AG09319 (cell line): Measurements from ENCODE around the gene CBX2.

Source experiments
- DNase-seq: peaks from one replicate; pipeline ENCODE4 v3.0.0-alpha.2; 2010; ENCODE audit warnings: low read depth; ENCODE audit errors: extremely low read depth
- CTCF ChIP-seq: IDR thresholded peaks from 2 replicates; pipeline ENCODE4 v1.5.1; 2011; ENCODE audit warnings: low read depth, mild to moderate bottlenecking, inconsistent platforms, low read length, moderate library complexity

Gene CBX2

GRCh38 chr17:79818026-79818758 is 40.2 kb downstream of the CBX2 start:
- no peak for TF ChIP-seq CTCF
- no peak for DNase-seq

- no peak for TF ChIP-seq CTCF
- DNase-seq = no peak
Measured at GRCh38 chr17:79819085-79819484, 41.1 kb downstream of the CBX2 start.

GRCh38 chr17:79819534-79820276 is 41.8 kb downstream of the CBX2 start:
- no peak for TF ChIP-seq CTCF
- no peak for DNase-seq

- no peak for DNase-seq
- no peak for TF ChIP-seq CTCF
Measured at GRCh38 chr17:79820959-79821330, 43.0 kb downstream of the CBX2 start.

- no peak for TF ChIP-seq CTCF
- DNase-seq = no peak
Measured at GRCh38 chr17:79821331-79822095, 43.6 kb downstream of the CBX2 start.

GRCh38 chr17:79822583-79823124 is 44.7 kb downstream of the CBX2 start:
- no peak for TF ChIP-seq CTCF
- no peak for DNase-seq
